WTC11 (cell line): Measurements from ENCODE around the gene PUDP.

Experiments
- ATF3 ChIP-seq: sonication (generic); formaldehyde crosslinking; conservative IDR thresholded peaks from 2 replicates; pipeline ENCODE4 v1.8.1; 2022; ENCODE audit warnings: mild to moderate bottlenecking, missing genetic modification reagents
- CREB1 ChIP-seq: sonication (generic); formaldehyde crosslinking; IDR thresholded peaks from 2 replicates; pipeline ENCODE4 v1.8.0; 2023; ENCODE audit warnings: mild to moderate bottlenecking, missing genetic modification reagents
- CREM ChIP-seq: sonication (generic); formaldehyde crosslinking; IDR thresholded peaks from 2 replicates; pipeline ENCODE4 v1.8.1; 2022; ENCODE audit warnings: mild to moderate bottlenecking, missing genetic modification reagents, moderate library complexity
- CTCF ChIP-seq: fragments of 200-600 bp; IDR thresholded peaks from 2 replicates; pipeline ENCODE4 v1.8.0; 2022; ENCODE audit warnings: antibody characterized with exemption
- ELF4 ChIP-seq: sonication (generic); formaldehyde crosslinking; IDR thresholded peaks from 2 replicates; pipeline ENCODE4 v1.8.1; 2022; ENCODE audit warnings: low read depth, mild to moderate bottlenecking, moderate library complexity, missing genetic modification reagents
- HMGXB4 ChIP-seq: sonication (generic); formaldehyde crosslinking; IDR thresholded peaks from 2 replicates; pipeline ENCODE4 v1.8.1; 2023; ENCODE audit warnings: mild to moderate bottlenecking, moderate library complexity, missing genetic modification reagents
- IRF2 ChIP-seq: sonication (generic); formaldehyde crosslinking; IDR thresholded peaks from 2 replicates; pipeline ENCODE4 v1.8.0; 2022; ENCODE audit warnings: low read depth, missing genetic modification reagents, borderline replicate concordance
- KAT7 ChIP-seq: sonication (generic); formaldehyde crosslinking; IDR thresholded peaks from 2 replicates; pipeline ENCODE4 v1.8.1; 2023; ENCODE audit warnings: missing genetic modification reagents, mild to moderate bottlenecking, borderline replicate concordance
- MAX ChIP-seq: sonication (generic); formaldehyde crosslinking; IDR thresholded peaks from 2 replicates; pipeline ENCODE4 v1.8.0; 2022; ENCODE audit warnings: mild to moderate bottlenecking, missing genetic modification reagents
- NR2C2 ChIP-seq: sonication (generic); formaldehyde crosslinking; IDR thresholded peaks from 2 replicates; pipeline ENCODE4 v1.8.0; 2022; ENCODE audit warnings: mild to moderate bottlenecking, missing genetic modification reagents
- SP1 ChIP-seq: sonication (generic); formaldehyde crosslinking; conservative IDR thresholded peaks from 2 replicates; pipeline ENCODE4 v1.8.1; 2022; ENCODE audit warnings: missing genetic modification reagents
- TEAD1 ChIP-seq: sonication (generic); formaldehyde crosslinking; IDR thresholded peaks from 2 replicates; pipeline ENCODE4 v1.8.0; 2022; ENCODE audit warnings: mild to moderate bottlenecking, missing genetic modification reagents

- TF ChIP-seq NR2C2 (no peak), CTCF (no peak), TEAD1 (CRISPR knock-in tag) (no peak), MAX (no peak), ELF4 (CRISPR knock-in tag) (no peak), HMGXB4 (CRISPR knock-in tag) (no peak), CREM (CRISPR knock-in tag) (no peak), ATF3 (no peak), SP1 (CRISPR knock-in tag) (no peak), IRF2 (CRISPR knock-in tag) (no peak), CREB1 (no peak), KAT7 (CRISPR knock-in tag) (no peak)
These were observed 42.2 kb upstream of the PUDP start for GRCh38 chrX:7190157-7190556.
